Spinal cord (tissue), 10 donors: ENCODE measurements around the gene NDOR1. TPM values are rescaled to one million over a fixed set of nuclear protein-coding genes. Genes with fewer than 3 reads are reported as not detected.
"Not testable (repeated sequence)": the region's sequence is repeated elsewhere in the genome, so short reads cannot be mapped to it uniquely, and the experiment has no call there.

ENCODE experiments used
- DNase-seq, 6 donors: peaks; one replicate each; pipeline versions ENCODE4 v3.0.0 to v3.0.0-alpha.2; 2013 to 2015; ENCODE audit warnings: low spot score in 6 of 6, low read depth in 4 of 6
- H3K27ac ChIP-seq: one replicate; pipeline ENCODE4 v1.5.1; 2013; ENCODE audit warnings: low read depth, low read length, control low read depth
- H3K27me3 ChIP-seq: one replicate; pipeline ENCODE4 v1.6.1; 2013; ENCODE audit warnings: low read length; ENCODE audit not compliant: control insufficient read depth, insufficient read depth
- H3K36me3 ChIP-seq: one replicate; pipeline ENCODE4 v1.6.1; 2013; ENCODE audit warnings: low read length; ENCODE audit not compliant: control insufficient read depth, insufficient read depth
- H3K4me1 ChIP-seq: one replicate; pipeline ENCODE4 v1.6.1; 2013; ENCODE audit warnings: low read length; ENCODE audit not compliant: control insufficient read depth, insufficient read depth
- H3K4me3 ChIP-seq: one replicate; pipeline ENCODE4 v1.5.1; 2013; ENCODE audit warnings: low read depth, low read length, control low read depth
- H3K9me3 ChIP-seq: one replicate; pipeline ENCODE4 v1.6.1; 2013; ENCODE audit warnings: low read length; ENCODE audit not compliant: control insufficient read depth, insufficient read depth
- WGBS: methylation state at CpG from one replicate; pipeline ENCODE4 v1.1.5; 2013; ENCODE audit warnings: missing lambda C conversion rate; ENCODE audit not compliant: insufficient coverage; 5-methylcytosine and 5-hydroxymethylcytosine counted together
- polyA plus RNA-seq, 2 donors: library from polyadenylated mRNA; unstranded; fragments of 120-200 nt; gene quantifications; one replicate each; pipeline ENCODE4 v1.2.1, GENCODE V29; 2013; ENCODE audit not compliant: insufficient read length in 2 of 2
- total RNA-seq, 2 donors: library from RNA; depleted of rRNA in 1 of 2; stranded (reverse); fragments of 120-200 nt in 1 of 2; fragments of >200 nt in 1 of 2; gene quantifications; one replicate each; pipeline versions ENCODE4 v1.2.3 to v1.2.4, GENCODE V29; 2013 to 2014
- donor health status: healthy.

NDOR1 gene
- total and polyA plus RNA-seq, 4 donors = 3.2 to 23.8 (median 12.3) TPM

GRCh38 chr9:137235424-137236237, 30.1 kb downstream of the NDOR1 start:
- 75% methylated on average over 32 of the region's 35 CpGs for whole genome bisulfite sequencing
- H3K4me1 ChIP-seq = peaks cover 52% of the 10 kb centered on the region
- no peak for DNase-seq
- H3K4me3 ChIP-seq = no peak overlapping the region
- H3K9me3 ChIP-seq = no peaks in the 10 kb centered on the region
- H3K36me3 ChIP-seq = peaks cover 43% of the 10 kb centered on the region
- H3K27ac ChIP-seq = no peak overlapping the region
- no peaks in the 10 kb centered on the region for H3K27me3 ChIP-seq

DNA sequence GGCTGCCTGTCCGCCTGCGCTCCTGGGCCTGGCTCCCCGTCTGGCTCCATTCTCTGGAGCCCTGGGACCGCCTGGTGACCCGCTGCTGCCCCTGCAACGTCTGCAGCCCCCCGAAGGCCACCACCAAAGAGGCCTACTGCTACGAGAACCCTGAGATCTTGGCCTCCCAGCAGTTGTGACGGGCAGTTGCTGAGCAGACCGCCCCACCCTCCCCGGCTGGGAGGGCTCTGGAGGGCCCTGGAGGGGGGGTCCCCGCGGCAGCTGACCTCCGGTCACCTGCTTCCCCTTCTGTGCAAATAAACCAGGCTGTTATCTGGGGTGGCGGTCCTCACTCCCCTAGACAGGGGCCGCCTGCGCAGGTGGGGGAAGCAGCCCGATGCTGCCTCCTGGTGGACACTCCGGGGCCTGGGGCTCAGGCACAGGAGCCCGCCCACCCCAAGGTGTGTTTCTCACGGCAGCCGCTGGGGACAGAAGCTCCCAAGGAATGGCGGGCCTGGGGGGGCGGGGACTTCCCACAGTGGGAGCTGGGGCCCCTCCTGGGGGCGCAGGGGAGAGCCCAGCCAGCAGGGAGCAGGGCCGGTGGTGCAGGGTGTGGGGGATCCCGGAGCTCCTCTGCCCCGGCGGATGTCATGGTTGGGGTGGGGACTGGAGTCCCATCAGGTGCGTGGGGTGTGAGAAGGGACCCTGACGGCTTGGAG, 30.9 kb downstream of the NDOR1 start:
- Histone ChIP-seq H3K27ac (no peak overlapping the region), H3K36me3 (peaks cover 43% of the 10 kb centered on the region), H3K4me1 (peaks cover 52% of the 10 kb centered on the region), H3K27me3 (no peaks in the 10 kb centered on the region), H3K4me3 (no peak overlapping the region), H3K9me3 (no peaks in the 10 kb centered on the region)
- peak in 2 of 6 donors; percentile 82 to 83 for DNase-seq
- WGBS = 14% methylated on average over 28 of the region's 31 CpGs

DNA sequence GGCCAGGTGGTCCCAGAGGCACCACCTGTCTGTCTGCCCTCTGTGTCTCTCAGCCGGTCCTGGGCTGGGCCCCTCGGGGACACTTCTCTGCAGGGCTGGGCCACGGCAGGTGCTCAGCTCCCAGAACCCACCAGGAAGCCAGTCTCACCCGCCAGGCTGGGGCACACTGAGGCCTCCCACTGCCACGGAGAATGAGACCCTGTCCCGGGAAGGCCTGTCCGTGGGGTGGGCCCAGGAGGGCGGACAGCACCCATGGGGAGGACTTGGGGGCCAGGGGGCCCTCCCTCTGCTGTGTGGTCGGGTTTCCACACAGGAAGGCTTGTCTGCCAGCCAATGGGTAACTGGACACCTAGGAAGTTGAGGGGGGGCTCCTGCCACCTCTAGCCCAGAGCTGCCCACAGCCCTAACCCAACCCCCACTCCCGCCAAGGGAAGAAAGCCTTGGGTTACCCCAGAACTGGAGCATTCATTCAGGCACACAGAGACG, 31.5 kb downstream of the NDOR1 start:
- 32% methylated on average over 10 of the region's 11 CpGs for WGBS
- no peaks in the 10 kb centered on the region for H3K27me3 ChIP-seq
- H3K27ac ChIP-seq = peak overlapping the region; percentile 58
- H3K4me3 ChIP-seq = no peak overlapping the region
- DNase-seq = no peak
- H3K36me3 ChIP-seq = peaks cover 46% of the 10 kb centered on the region
- peaks cover 54% of the 10 kb centered on the region for H3K4me1 ChIP-seq
- no peaks in the 10 kb centered on the region for H3K9me3 ChIP-seq

- Histone ChIP-seq H3K27ac (peak overlapping the region; percentile 61), H3K4me3 (no peak overlapping the region)
- 50% methylated on average over 12 of the region's 13 CpGs for WGBS
Observed at GRCh38 chr9:137237759-137238726, 32.5 kb downstream of the NDOR1 start.

GRCh38 chr9:137239541-137240200, 34.2 kb downstream of the NDOR1 start:
- H3K4me1 ChIP-seq = peaks cover 81% of the 10 kb centered on the region

More at GRCh38 chr9:137237759-137238726, 32.5 kb downstream of the NDOR1 start:
- Histone ChIP-seq H3K9me3 (no peaks in the 10 kb centered on the region), H3K4me1 (peaks cover 65% of the 10 kb centered on the region), H3K36me3 (peaks cover 53% of the 10 kb centered on the region), H3K27me3 (no peaks in the 10 kb centered on the region)
- peak in 2 of 6 donors; percentile 14 to 56 for DNase-seq

GRCh38 chr9:137240318-137240840, 34.9 kb downstream of the NDOR1 start:
- DNase-seq = peak in 3 of 6 donors; percentile 63 to 91 (median 82)
- no peaks in the 10 kb centered on the region for H3K27me3 ChIP-seq
- peaks cover 64% of the 10 kb centered on the region for H3K36me3 ChIP-seq
- H3K27ac ChIP-seq = peak overlapping the region; percentile 95
- WGBS = 0% methylated on average over 58 of the region's 58 CpGs
- H3K9me3 ChIP-seq = no peaks in the 10 kb centered on the region
- peak overlapping the region; percentile 61 for H3K4me3 ChIP-seq
- H3K4me1 ChIP-seq = peaks cover 84% of the 10 kb centered on the region

More at GRCh38 chr9:137239541-137240200, 34.2 kb downstream of the NDOR1 start:
- H3K9me3 ChIP-seq, H3K27me3 ChIP-seq, DNase-seq: not testable (repeated sequence)
- WGBS = 47% methylated on average over 3 of the region's 27 CpGs
- H3K36me3 ChIP-seq = peaks cover 64% of the 10 kb centered on the region
- H3K27ac ChIP-seq = peak overlapping the region; percentile 95
- peak overlapping the region; percentile 61 for H3K4me3 ChIP-seq

GRCh38 chr9:137240841-137241489, 35.5 kb downstream of the NDOR1 start, which contains the start of gene TUBB4B:
Gene TUBB4B, plus strand, starts transcription at chr9:137241287. Its CDS starts 74 bp downstream, at chr9:137241361.
- peak within 1 kb of the TSS; percentile 66 for H3K4me3 ChIP-seq
- H3K36me3 ChIP-seq = peaks cover 59% of the 10 kb centered on the region
- no peaks in the 10 kb centered on the region for H3K27me3 ChIP-seq
- DNase-seq = peak; percentile 96 to 100 (median 99)
- H3K9me3 ChIP-seq = no peaks in the 10 kb centered on the region
- 0% methylated on average over 67 of the region's 67 CpGs for WGBS
- H3K4me1 ChIP-seq = peaks cover 81% of the 10 kb centered on the region
- peak within 1 kb of the TSS; percentile 95 for H3K27ac ChIP-seq

GRCh38 chr9:137241490-137242268, 36.2 kb downstream of the NDOR1 start:
- Histone ChIP-seq H3K4me1 (peaks cover 74% of the 10 kb centered on the region), H3K4me3 (peak overlapping the region; percentile 66), H3K9me3 (no peaks in the 10 kb centered on the region), H3K27me3 (no peaks in the 10 kb centered on the region), H3K36me3 (peaks cover 56% of the 10 kb centered on the region), H3K27ac (peak overlapping the region; percentile 33)
- no peak for DNase-seq
- WGBS = under 1% methylated on average over 75 of the region's 83 CpGs
